Measurements from ENCODE around the gene EZR.

The EZR gene

DNA sequence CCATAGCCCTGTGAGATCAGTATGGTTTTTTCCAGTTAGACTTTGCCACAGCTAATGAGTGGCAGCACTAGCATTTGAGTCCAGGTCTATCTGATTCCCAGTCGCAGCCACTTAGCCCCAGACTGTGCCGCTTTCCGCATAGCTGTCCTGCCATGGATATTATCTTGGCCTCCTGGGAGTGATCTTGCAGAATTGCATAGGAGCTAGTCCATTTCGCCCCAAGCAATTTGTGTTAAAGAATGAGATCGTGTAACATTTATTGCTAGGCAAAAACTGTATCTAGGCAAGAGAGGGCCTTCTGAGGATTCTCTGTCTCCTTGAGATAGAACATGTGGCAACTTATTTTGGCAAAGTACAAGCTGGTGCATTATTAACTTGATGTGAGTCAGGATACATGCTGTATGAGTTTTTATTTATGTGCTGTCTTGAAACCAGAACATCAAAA lies 74.2 kb downstream of the EZR start:
- no peak overlapping the region for H3K4me3 ChIP-seq (ENCODE audit: low read depth, low read length)
- no peaks in the 10 kb centered on the region for H3K4me1 ChIP-seq (ENCODE audit: control insufficient read depth, insufficient read depth, low read length)
- no peak overlapping the region for H3K27ac ChIP-seq (ENCODE audit: extremely low read depth, low read depth, low read length)
- no peaks in the 10 kb centered on the region for H3K36me3 ChIP-seq (ENCODE audit: control insufficient read depth in 2 of 2, insufficient read depth in 1 of 2, low read length in 2 of 2)
- ChIA-PET CTCF (interaction anchor here (0.9 to 1.4 kb wide), 5 partner anchors 26 to 39 kb away, joined by 3 to 5 read pairs (median 3); no protein-coding TSS in a partner anchor), POLR2A (no interaction called here)
- H3K9me3 ChIP-seq (ENCODE audit: control insufficient read depth, insufficient read depth, low read depth, low read length), result no peaks in the 10 kb centered on the region
- TF ChIP-seq HOXC10 (CRISPR knock-in tag; IDR thresholded peaks at IDR 0.05) (no peak), ZNF830 (tag by site-specific recombination; IDR thresholded peaks at IDR 0.05; ENCODE audit: low read depth) (no peak), ZNF473 (tag by site-specific recombination; IDR thresholded peaks at IDR 0.05) (no peak), ZNF48 (tag by site-specific recombination; IDR thresholded peaks at IDR 0.05) (no peak), ZNF175 (tag by site-specific recombination; IDR thresholded peaks at IDR 0.05) (no peak), ZNF394 (tag by site-specific recombination; IDR thresholded peaks at IDR 0.05; ENCODE audit: borderline replicate concordance) (no peak), ZBTB7A (tag by site-specific recombination; IDR thresholded peaks at IDR 0.05; ENCODE audit: low read depth) (no peak), BCL11A (tag by site-specific recombination; IDR thresholded peaks at IDR 0.05; ENCODE audit: low read depth) (no peak), ZNF654 (tag by site-specific recombination; IDR thresholded peaks at IDR 0.05; ENCODE audit: low read depth) (no peak), GLIS1 (tag by site-specific recombination; IDR thresholded peaks at IDR 0.05) (no peak), ZNF521 (tag by site-specific recombination; IDR thresholded peaks at IDR 0.05) (no peak), ZNF585B (tag by site-specific recombination; IDR thresholded peaks at IDR 0.05) (no peak), ZNF354C (tag by site-specific recombination; IDR thresholded peaks at IDR 0.05; ENCODE audit: borderline replicate concordance, low read depth) (no peak), ZEB2 (tag by site-specific recombination; IDR thresholded peaks at IDR 0.05) (no peak), ZNF112 (tag by site-specific recombination; IDR thresholded peaks at IDR 0.05) (no peak), WT1 (tag by site-specific recombination; IDR thresholded peaks at IDR 0.05) (no peak), KLF1 (tag by site-specific recombination; IDR thresholded peaks at IDR 0.05) (no peak), ZNF341 (tag by site-specific recombination; IDR thresholded peaks at IDR 0.05; ENCODE audit: low read depth) (no peak), SALL2 (tag by site-specific recombination; IDR thresholded peaks at IDR 0.05; ENCODE audit: borderline replicate concordance) (no peak), ZNF202 (tag by site-specific recombination; IDR thresholded peaks at IDR 0.05; ENCODE audit: borderline replicate concordance) (no peak), ZNF626 (tag by site-specific recombination; IDR thresholded peaks at IDR 0.05) (no peak), ZNF23 (tag by site-specific recombination; IDR thresholded peaks at IDR 0.05; ENCODE audit: borderline replicate concordance) (no peak), ZNF311 (tag by site-specific recombination; IDR thresholded peaks at IDR 0.05; ENCODE audit: borderline replicate concordance) (no peak), ZNF670 (tag by site-specific recombination; IDR thresholded peaks at IDR 0.05; ENCODE audit: low read depth) (no peak), ZNF16 (tag by site-specific recombination; IDR thresholded peaks at IDR 0.05; ENCODE audit: low read depth) (no peak), GLI4 (tag by site-specific recombination; IDR thresholded peaks at IDR 0.05) (no peak), ZNF146 (tag by site-specific recombination; IDR thresholded peaks at IDR 0.05) (no peak), ZSCAN30 (tag by site-specific recombination; IDR thresholded peaks at IDR 0.05) (peak; percentile 28; the same call in 1 of the 2 replicates), ZNF184 (tag by site-specific recombination; IDR thresholded peaks at IDR 0.05) (no peak), ZNF529 (tag by site-specific recombination; IDR thresholded peaks at IDR 0.05; ENCODE audit: insufficient replicate concordance) (no peak)
- TF ChIP-seq, protein P1, sequence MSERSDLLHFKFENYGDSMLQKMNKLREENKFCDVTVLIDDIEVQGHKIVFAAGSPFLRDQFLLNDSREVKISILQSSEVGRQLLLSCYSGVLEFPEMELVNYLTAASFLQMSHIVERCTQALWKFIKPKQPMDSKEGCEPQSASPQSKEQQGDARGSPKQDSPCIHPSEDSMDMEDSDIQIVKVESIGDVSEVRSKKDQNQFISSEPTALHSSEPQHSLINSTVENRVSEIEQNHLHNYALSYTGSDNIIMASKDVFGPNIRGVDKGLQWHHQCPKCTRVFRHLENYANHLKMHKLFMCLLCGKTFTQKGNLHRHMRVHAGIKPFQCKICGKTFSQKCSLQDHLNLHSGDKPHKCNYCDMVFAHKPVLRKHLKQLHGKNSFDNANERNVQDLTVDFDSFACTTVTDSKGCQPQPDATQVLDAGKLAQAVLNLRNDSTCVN (tag by site-specific recombination; optimal IDR thresholded peaks at IDR 0.05), result no peak
- TF ChIP-seq, protein P2, sequence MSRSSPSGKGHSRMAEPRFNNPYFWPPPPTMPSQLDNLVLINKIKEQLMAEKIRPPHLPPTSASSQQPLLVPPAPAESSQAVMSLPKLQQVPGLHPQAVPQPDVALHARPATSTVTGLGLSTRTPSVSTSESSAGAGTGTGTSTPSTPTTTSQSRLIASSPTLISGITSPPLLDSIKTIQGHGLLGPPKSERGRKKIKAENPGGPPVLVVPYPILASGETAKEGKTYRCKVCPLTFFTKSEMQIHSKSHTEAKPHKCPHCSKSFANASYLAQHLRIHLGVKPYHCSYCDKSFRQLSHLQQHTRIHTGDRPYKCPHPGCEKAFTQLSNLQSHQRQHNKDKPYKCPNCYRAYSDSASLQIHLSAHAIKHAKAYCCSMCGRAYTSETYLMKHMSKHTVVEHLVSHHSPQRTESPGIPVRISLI (tag by site-specific recombination; IDR thresholded peaks at IDR 0.05), result no peak
- TF ChIP-seq, protein P3, sequence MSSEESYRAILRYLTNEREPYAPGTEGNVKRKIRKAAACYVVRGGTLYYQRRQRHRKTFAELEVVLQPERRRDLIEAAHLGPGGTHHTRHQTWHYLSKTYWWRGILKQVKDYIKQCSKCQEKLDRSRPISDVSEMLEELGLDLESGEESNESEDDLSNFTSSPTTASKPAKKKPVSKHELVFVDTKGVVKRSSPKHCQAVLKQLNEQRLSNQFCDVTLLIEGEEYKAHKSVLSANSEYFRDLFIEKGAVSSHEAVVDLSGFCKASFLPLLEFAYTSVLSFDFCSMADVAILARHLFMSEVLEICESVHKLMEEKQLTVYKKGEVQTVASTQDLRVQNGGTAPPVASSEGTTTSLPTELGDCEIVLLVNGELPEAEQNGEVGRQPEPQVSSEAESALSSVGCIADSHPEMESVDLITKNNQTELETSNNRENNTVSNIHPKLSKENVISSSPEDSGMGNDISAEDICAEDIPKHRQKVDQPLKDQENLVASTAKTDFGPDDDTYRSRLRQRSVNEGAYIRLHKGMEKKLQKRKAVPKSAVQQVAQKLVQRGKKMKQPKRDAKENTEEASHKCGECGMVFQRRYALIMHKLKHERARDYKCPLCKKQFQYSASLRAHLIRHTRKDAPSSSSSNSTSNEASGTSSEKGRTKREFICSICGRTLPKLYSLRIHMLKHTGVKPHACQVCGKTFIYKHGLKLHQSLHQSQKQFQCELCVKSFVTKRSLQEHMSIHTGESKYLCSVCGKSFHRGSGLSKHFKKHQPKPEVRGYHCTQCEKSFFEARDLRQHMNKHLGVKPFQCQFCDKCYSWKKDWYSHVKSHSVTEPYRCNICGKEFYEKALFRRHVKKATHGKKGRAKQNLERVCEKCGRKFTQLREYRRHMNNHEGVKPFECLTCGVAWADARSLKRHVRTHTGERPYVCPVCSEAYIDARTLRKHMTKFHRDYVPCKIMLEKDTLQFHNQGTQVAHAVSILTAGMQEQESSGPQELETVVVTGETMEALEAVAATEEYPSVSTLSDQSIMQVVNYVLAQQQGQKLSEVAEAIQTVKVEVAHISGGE (tag by site-specific recombination; conservative IDR thresholded peaks at IDR 0.05; ENCODE audit: low read depth), result no peak
- TF ChIP-seq, protein P4, sequence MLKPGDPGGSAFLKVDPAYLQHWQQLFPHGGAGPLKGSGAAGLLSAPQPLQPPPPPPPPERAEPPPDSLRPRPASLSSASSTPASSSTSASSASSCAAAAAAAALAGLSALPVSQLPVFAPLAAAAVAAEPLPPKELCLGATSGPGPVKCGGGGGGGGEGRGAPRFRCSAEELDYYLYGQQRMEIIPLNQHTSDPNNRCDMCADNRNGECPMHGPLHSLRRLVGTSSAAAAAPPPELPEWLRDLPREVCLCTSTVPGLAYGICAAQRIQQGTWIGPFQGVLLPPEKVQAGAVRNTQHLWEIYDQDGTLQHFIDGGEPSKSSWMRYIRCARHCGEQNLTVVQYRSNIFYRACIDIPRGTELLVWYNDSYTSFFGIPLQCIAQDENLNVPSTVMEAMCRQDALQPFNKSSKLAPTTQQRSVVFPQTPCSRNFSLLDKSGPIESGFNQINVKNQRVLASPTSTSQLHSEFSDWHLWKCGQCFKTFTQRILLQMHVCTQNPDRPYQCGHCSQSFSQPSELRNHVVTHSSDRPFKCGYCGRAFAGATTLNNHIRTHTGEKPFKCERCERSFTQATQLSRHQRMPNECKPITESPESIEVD (tag by site-specific recombination; IDR thresholded peaks at IDR 0.05), result peak; percentile 38; the same call in 1 of the 2 replicates

All from HEK293 (cell line).